Hippocampal formation (tissue), 2 donors: ENCODE data around the gene ALOX15B.

ENCODE experiments used
- DNase-seq, 2 donors: peaks; one replicate each; lab custom pipeline; 2025; lab: John Stamatoyannopoulos, UW

Gene ALOX15B

DNA sequence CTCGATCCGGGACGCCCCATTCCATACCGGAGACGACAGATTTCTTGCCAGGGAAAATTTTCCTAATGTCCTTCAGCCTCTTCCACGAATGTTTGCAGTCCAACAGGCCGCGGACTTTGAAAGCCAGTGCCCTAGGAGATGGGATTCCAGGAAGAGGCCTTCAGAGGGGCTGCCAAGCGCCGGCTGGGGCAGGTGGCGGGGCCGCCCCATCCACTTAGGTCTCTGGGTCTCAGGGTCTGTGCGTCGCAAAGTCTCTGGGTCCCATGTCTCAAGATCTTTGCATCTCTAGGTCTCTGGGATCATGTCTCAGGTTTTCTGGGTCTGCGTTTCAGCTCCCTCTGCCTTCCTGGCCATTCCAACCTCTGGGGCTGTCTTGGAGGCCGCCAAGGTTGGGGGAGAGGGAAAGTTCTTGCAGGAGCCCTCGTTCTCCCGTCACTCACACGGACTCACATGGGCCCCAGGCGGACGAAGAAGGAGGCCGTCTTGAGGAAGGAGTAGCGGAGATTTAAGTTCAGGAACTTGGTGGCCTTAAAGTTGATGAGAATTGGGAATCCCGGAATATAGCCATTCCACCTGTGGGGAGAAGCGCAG, 41.4 kb downstream of the ALOX15B start:
- DNase-seq: no peak

DNA sequence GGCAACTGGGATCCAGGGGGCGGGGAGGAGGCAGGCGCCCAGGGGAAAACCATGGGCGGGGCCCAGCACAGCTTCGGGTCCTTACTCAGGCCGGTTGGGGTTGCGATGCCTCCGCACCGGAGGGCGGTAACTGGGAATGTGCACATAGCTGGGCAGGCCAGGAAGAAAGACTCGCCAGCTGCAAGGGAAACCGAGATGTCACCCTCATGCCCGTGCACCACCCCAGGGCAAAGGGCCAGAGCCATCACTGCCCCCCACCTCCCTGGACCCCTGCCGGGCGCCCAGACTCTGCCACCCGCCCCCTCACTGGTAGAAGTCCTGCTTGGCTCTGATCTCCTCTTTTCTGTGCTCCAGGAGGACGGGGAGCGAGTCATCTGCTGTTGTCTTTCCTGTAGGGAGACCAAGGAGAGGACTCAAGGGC, 42.0 kb downstream of the ALOX15B start:
- DNase-seq: no peak

DNA sequence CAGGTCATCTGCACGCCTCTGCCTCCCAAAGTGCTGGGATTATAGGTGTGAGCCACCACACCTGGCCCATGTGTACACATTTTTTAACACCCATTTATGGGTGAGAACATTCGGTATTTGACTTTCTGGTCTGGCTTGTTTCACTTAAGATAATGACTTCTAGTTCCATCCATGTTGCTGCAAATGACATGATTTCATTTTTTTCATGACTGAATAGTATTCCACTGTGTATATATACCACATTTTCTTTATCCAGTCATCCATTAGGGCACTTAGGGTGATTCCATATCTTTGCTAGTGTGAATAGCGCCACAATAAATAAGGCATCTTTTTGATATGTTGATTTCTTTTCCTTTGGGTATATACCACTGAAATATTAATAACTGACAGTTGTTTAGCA, 43.0 kb downstream of the ALOX15B start:
- DNase-seq: no peak

DNA sequence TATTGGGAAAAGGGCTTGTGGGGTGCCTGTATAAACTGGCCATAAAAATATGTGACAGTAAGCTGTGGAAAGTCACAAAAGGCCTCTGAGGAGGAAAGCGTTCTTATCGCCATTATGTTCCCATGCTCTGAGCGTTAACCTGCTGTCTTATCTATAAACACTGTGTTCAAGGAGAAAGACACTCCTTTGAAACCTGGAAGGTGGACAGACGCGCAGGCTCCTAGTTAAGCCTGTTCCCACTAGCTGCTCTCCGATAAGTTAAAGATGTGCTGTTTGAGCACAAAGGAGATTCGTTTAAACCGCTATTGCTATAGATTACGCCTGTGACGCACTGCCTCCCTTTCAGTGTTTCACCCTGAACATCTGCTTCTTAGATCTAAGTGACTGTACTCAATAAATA, 43.4 kb downstream of the ALOX15B start:
- no peak for DNase-seq

DNA sequence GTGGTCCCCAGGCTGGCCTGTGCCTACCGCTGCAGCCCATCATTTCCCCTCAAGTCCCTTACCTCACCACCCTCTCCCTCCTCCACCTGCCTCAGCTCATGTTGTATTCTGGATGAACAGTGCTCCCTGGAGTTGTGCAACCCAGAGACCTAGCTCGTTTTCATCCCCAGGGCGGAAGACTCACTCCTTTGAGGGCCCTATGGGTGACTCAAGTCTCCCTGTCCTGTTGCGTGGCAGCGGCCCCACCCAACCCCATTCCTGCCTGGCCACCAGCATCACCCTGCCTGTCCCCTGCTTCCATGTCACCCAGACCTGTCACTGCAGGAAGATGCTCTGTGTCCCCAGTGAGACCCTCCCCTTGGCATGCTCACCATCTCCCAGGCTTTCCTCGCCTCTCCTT, 45.4 kb downstream of the ALOX15B start:
- no peak for DNase-seq

DNA sequence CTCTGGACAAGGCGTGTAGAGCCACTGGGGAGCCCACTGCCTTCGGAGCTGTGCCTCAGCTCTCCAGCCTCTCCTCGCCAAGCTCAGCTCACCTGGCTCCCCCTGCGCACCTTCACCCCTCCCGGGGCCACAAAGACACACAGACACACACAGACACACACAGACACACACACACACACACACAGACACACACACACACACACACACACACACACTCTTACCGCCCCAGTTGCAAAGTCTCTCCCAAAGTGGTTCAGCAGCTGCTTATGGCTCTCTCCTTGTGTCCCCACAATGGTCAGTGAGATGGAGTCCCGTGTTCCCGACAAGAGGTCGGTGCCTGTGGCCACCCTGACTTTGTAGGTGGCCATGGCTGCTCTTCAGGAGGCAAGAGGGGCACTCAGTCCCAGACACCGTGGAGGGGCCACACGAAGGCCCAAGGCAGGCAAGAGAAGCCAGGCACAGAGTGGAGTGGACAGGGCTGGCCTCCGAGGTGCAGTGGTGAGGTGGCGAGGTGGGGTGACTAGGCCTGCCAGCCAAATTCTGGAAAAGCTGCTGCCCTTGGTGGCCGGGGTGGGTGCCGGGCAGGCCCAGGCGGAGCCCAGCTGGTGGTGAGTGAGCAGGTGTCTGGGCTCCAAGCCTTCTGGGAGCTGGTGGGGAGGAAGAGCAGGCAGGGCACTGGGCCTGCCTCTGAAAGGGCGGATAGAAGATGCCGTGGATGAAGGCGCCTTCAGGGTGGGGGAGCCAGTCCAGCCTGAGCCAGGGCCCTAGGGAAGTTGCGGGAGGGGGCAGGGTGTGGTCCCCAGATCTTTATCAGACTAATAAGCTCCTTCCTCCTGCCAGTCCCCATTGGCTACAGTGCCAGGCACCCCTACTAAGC, 48.5 kb downstream of the ALOX15B start, which contains the start of gene ALOX12B:
TSS of gene ALOX12B (minus strand) at position 642 of the 877 bp plus-strand sequence. CDS start at position 368, 274 bp downstream.
- no peak for DNase-seq

DNA sequence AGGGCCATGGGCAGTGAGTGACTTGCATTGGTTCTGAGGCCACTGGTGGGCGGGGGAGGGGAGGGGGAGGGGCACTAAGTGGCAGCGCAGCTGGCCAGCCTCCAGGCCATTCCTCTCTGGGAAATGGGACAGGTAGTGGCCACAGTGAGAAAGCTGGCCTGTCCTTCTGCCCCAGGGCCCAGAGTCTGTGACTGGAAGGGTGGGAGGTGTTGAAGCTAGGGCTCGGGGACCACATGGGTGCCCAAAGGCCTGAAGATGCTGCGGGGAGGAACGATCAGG, 49.0 kb downstream of the ALOX15B start:
- DNase-seq: no peak

DNA sequence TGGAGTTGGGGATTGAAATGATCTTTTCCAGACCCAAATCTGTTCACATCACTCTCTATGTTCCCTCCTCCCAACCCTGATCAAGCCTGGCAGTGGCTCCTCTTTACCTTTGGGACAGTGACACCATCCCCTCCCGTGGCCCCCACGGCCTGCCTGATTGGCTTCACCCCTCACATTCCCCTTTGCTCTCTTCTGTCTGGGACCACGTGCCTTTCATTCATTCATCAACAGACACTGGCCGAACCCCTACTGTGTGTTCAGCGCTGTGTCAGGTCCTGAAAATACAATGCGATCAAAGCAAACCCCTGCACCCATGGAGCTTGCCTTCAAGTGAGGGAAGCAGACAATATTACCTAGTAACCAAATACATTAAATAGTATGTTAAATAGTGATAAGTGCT, 50.9 kb downstream of the ALOX15B start:
- DNase-seq: no peak

DNA sequence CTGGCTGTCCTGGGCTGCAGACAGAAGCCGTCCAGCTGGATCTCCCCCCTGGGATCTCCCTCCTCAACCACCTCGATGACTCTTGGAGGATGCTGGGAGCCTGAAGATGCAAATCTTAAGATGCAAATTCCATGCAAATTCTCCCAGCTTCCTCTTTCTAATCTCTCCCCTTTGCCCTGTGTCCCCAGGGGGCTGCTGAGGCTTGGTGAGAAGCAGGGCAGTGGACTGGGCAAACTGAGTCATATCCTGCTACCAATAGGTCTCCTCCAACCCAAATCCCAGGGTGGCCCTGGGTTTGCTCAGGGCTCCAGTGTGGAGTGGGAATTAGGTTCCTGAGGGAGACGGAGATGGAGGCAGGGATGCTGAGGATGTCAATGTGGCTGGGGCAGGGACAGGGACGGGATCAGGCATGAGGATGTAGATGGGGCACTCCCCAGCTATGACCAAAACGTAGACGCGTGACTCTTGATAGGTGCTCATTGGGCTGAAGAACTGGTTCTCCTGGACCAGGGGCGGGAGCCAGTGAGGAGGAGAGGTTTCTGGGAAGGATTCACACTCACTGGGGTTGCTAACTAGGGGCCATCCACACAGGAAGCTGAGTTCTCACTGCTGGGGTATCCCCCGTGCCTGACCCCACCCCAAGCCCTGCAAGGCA, 52.3 kb downstream of the ALOX15B start:
- no peak for DNase-seq

DNA sequence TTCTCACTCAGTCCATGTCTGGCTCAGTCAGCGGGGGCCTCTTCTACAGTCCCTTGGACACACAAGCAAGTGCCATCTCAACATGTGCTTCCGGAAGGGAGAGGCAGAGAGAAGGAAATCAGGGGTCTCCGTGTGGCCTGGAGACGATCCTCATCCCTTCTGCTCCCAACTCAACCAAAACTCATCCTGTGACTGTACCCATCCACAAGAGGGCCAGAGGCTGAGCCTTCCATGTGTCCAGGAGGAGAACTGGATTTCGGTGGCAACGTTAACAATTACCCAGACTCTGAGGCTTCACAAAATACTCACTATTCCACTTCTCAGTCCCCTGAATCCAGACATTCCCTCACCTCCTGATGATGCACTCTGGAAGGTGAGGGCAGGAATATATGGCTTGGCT, 56.5 kb downstream of the ALOX15B start:
- no peak for DNase-seq

DNA sequence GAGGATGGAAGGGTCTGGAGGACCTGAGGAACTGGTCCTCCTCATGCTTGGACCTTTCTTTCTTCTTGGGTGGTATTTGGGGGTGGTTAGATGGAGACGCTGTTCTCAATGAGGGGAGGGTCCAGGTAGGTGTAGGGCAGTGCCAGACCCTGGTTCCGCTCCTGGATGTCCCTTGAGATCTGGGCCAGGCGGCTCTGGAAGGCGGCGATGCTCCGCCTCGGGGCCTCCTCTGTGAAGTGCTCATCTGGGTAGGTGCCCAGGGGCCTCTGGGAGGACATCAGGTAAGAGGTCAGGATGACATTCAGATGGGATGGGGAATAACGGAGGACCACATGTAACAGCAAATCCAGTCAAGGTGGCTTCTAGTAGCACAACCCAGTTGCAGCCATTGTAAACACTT, 57.7 kb downstream of the ALOX15B start:
- no peak for DNase-seq
